GM12801 (cell line): ENCODE data around the gene RPS6KA3.

ENCODE experiments used
- TF ChIP-seq, protein P1 (sequence below): IDR thresholded peaks from one replicate; pipeline ENCODE4 v1.5.1; 2011; ENCODE audit warnings: control low read depth; ENCODE audit not compliant: insufficient read length; ENCODE audit errors: extremely low read depth

The RPS6KA3 gene

GRCh38 chrX:20118065-20118824 lies 148.5 kb downstream of the RPS6KA3 start:
- TF ChIP-seq, protein P1, sequence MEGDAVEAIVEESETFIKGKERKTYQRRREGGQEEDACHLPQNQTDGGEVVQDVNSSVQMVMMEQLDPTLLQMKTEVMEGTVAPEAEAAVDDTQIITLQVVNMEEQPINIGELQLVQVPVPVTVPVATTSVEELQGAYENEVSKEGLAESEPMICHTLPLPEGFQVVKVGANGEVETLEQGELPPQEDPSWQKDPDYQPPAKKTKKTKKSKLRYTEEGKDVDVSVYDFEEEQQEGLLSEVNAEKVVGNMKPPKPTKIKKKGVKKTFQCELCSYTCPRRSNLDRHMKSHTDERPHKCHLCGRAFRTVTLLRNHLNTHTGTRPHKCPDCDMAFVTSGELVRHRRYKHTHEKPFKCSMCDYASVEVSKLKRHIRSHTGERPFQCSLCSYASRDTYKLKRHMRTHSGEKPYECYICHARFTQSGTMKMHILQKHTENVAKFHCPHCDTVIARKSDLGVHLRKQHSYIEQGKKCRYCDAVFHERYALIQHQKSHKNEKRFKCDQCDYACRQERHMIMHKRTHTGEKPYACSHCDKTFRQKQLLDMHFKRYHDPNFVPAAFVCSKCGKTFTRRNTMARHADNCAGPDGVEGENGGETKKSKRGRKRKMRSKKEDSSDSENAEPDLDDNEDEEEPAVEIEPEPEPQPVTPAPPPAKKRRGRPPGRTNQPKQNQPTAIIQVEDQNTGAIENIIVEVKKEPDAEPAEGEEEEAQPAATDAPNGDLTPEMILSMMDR: no peak

GRCh38 chrX:20116577-20117240 lies 150.0 kb downstream of the RPS6KA3 start, which contains the start of gene MAP7D2:
Gene MAP7D2 (minus strand): TSS chrX:20116907. CDS start chrX:20116879, 28 bp downstream.
- TF ChIP-seq, protein P1: no peak

GRCh38 chrX:20116087-20116576 lies 150.6 kb downstream of the RPS6KA3 start:
- TF ChIP-seq, protein P1: no peak

DNA sequence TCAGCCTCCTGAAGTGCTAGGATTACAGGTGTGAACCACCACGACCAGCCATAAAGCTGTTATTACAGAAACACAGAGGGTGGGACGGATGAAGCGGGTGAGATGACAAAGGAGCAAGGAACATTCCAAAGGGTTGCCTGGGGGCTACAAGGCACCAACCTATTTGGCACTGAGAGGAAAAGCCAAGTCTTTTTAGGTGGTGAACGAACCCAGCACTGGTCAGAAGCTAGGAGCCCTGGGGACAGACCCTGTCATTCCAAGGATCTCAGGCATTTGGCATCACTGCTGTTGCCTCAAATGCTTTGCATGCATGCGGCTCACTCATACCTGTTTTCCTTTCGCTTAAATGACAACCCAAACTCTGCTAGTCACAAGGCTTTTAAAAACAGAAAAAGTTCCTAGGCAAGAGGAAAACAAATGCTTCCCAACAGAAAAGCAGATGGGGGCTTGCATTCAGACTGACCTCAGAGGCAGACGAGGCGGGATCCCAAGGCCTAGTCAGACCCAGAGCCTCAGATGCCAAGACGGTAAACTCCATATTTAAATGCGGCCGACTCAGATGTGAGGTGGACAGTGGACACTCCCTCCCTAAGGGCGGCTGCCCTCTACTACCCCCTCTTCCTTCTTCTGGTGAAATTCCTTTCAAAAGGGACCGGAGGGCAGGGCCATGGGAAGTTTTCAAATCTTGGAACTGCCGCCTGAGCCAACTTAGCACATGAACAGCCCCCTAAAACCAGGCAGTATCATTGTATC lies 154.5 kb downstream of the RPS6KA3 start:
- TF ChIP-seq, protein P1: no peak

GRCh38 chrX:20111271-20111670 lies 155.4 kb downstream of the RPS6KA3 start:
- TF ChIP-seq, protein P1: no peak

GRCh38 chrX:20101934-20102581 lies 164.7 kb downstream of the RPS6KA3 start:
- TF ChIP-seq, protein P1: no peak
